ENCODE results near the gene MPG. TPM values are rescaled to one million over a fixed set of nuclear protein-coding genes. Genes with fewer than 3 reads are reported as not detected.

Gene MPG
- total RNA-seq, 1 experiment from 2014 or later: 181 TPM

- Histone ChIP-seq H3K36me3 (replicated peaks; ENCODE audit: control insufficient read depth, insufficient read depth, low read length) (no peaks in the 10 kb centered on the region; the same call in 1 of the 2 replicates), H3K27me3 (ENCODE audit: control insufficient read depth, insufficient read depth, low read length) (no peaks in the 10 kb centered on the region), H3K4me3 (ENCODE audit: insufficient read depth, low read depth, low read length) (no peak overlapping the region)
- DNase-seq: no peak
These were observed 1.4 kb downstream of the MPG start for GRCh38 chr16:79151-80054.

DNA sequence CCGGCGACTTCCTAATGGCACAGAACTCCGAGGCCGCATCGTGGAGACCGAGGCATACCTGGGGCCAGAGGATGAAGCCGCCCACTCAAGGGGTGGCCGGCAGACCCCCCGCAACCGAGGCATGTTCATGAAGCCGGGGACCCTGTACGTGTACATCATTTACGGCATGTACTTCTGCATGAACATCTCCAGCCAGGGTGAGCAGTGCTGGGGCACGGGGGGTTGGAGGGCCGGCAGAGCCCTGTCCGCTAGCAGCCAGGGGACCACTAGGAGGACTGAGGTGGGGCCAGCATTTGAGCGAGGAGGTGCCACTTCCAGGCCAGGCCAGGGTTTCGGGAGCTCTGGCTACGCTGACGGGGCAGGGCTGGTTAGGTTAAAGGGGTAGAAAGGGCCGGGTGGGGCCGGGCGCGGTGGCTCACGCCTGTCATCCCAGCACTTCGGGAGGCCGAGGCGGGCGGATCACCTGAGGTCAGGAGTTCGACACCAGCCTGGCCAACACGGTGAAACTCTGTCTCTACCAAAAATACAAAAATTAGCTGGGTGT lies 5.1 kb downstream of the MPG start:
- H3K4me3 ChIP-seq (ENCODE audit: insufficient read depth, low read depth, low read length): no peak overlapping the region
- no peak for DNase-seq
- H3K36me3 ChIP-seq (replicated peaks; ENCODE audit: control insufficient read depth, insufficient read depth, low read length): peaks cover 7% of the 10 kb centered on the region
- H3K27me3 ChIP-seq (ENCODE audit: control insufficient read depth, insufficient read depth, low read length): no peaks in the 10 kb centered on the region

DNA sequence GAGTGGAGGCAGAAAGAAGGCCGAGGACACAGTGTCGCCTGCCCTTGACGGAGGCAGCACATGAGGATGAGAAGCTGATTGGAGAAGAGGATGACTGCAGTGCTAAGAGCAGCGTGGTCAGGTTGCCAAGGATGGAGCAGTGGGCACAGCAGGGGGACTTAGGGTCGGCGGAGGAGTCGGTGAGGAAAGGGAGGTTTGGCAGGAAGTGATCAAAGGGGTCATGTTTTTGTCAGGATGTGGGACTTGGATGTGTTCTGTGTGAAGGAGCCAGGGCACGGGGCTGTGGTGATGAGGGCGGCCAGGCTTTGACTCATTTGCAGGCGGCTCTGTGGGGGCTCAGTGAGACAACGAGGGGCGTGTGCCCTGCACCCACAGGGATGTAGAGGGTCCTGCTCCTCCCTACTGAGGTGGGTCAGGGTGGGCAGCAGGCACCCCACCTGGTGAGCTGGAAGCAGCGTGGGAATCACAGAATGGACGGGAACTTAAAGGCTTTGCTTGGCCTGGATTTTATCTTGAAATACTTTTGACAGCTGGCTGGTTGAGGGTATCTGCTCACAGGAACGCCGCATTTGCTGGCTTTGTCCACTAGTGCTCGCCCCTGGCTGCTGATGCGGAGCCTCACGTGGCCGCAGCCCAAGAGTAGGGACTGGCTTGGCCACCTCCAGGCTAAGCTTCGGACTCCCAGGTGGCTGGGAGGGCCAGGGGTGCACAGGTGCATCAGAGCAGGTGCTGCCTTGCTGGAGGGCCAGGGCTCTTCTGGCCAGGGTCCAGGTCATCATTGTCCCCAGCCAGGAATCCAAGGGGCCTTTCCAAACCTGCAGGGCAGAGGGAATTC lies 6.0 kb downstream of the MPG start:
- no peaks in the 10 kb centered on the region for H3K27me3 ChIP-seq (ENCODE audit: control insufficient read depth, insufficient read depth, low read length)
- DNase-seq: no peak
- H3K4me3 ChIP-seq (ENCODE audit: insufficient read depth, low read depth, low read length): no peak overlapping the region

DNA sequence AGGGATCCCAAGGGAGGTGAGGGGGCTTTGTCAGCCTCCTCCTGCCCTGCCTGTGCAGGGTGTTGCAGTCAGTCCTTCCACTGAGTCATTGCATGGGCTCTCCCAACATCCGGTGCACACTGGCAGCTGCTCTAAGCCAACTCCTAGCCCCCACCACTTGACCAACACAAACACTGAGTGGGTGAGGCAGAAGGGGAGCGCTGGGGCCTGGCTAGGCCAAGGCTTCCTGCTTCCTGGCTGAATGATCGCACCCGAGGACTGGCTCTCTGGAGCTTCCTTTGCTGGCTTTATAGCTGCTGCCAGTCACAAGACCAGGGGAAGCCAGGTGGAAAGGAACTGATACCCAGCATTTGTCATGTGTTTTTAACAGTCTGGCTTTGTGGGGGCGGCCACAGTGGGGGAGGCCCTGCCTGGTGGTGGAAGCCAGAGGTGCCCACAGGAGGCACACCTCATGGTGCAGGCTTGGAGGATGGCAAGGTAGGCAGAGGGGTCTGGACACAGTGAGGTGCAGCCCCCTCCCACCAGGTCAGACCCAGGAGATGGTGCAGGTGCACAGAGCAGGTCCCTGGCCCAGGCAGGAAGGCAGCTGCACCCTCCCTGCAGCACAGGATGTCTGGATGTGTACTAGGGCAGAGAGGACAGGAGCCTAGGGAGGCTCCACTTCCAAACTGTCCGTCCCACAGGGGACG lies 6.8 kb downstream of the MPG start:
- DNase-seq: no peak
- Histone ChIP-seq H3K36me3 (replicated peaks; ENCODE audit: control insufficient read depth, insufficient read depth, low read length) (peaks cover 8% of the 10 kb centered on the region), H3K27me3 (ENCODE audit: control insufficient read depth, insufficient read depth, low read length) (no peaks in the 10 kb centered on the region), H3K4me3 (ENCODE audit: insufficient read depth, low read depth, low read length) (no peak overlapping the region)

More for the DNA sequence above, 6.0 kb downstream of the MPG start:
- peaks cover 8% of the 10 kb centered on the region for H3K36me3 ChIP-seq (replicated peaks; ENCODE audit: control insufficient read depth, insufficient read depth, low read length)

DNA sequence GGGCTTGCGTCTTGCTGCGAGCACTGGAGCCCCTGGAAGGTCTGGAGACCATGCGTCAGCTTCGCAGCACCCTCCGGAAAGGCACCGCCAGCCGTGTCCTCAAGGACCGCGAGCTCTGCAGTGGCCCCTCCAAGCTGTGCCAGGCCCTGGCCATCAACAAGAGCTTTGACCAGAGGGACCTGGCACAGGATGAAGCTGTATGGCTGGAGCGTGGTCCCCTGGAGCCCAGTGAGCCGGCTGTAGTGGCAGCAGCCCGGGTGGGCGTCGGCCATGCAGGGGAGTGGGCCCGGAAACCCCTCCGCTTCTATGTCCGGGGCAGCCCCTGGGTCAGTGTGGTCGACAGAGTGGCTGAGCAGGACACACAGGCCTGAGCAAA lies 7.4 kb downstream of the MPG start:
- no peak overlapping the region for H3K4me3 ChIP-seq (ENCODE audit: insufficient read depth, low read depth, low read length)
- H3K27me3 ChIP-seq (ENCODE audit: control insufficient read depth, insufficient read depth, low read length): no peaks in the 10 kb centered on the region
- DNase-seq: no peak
- H3K36me3 ChIP-seq (replicated peaks; ENCODE audit: control insufficient read depth, insufficient read depth, low read length): peaks cover 8% of the 10 kb centered on the region

DNA sequence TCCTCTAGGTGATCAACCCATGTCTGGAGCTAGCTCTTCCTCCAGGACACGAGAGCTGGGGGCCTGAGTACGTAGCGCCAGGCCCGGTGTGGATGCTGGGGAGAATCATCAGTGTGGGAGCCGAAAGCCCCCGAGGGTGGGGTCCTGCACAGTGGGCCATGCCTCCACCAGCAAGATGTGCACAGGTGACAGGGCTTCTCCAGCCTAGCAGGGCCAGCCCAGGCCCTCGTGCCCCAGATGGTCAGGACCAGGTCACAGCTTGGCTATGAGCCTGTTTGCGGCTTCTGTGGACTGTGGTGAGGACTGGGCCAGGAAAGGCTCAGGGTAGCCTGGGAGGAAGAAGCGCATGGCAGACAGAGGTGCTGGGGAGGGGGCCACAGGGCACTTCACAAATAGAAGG lies 7.8 kb downstream of the MPG start:
- Histone ChIP-seq H3K27me3 (ENCODE audit: control insufficient read depth, insufficient read depth, low read length) (no peaks in the 10 kb centered on the region), H3K36me3 (replicated peaks; ENCODE audit: control insufficient read depth, insufficient read depth, low read length) (peaks cover 8% of the 10 kb centered on the region), H3K4me3 (ENCODE audit: insufficient read depth, low read depth, low read length) (no peak overlapping the region)
- no peak for DNase-seq

DNA sequence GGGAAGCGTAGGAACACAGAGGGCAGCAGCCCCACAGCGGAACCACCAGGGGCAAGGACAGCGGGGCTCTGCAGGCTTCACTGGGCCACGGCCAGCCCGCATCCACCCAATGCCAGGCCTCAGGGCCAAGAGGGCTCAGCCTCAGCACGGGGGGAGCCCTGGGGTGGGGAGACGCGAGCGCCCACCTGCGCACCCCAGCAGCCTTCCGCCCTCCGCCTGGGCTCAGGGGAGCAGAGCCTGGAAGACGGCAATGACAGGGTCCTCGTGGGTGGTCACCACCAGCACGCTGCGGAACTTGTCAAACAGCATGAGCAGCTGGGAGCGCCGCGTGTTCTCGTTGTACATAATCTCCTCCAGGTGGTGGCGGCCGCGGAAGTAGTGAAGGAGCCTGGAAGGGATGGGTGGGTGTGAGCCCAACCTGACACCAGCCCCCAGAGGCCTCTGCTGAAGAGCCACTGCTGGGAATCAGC lies 8.5 kb downstream of the MPG start:
- Histone ChIP-seq H3K27me3 (ENCODE audit: control insufficient read depth, insufficient read depth, low read length) (no peaks in the 10 kb centered on the region), H3K36me3 (replicated peaks; ENCODE audit: control insufficient read depth, insufficient read depth, low read length) (peaks cover 8% of the 10 kb centered on the region), H3K4me3 (ENCODE audit: insufficient read depth, low read depth, low read length) (no peak overlapping the region)
- DNase-seq: no peak

DNA sequence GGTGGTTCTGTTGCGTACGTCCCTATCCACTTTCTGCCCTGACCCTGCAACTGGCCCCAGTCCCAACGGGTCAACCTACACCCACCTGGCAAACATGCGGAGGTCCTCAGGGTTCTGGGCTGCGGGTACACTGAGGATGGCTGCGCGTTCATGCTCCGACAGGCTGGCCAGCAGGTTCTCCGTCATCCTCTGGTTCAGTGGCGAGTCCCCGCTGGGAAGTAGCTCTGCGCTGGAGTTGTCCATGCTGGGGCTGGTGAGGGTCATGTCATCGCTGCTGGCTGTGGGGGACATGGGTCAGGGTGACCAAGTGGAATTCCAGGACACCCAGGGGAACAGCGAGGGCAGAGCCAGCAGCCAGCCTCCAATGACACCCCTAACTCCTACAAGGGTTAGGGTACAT lies 10.6 kb downstream of the MPG start:
- Histone ChIP-seq H3K4me3 (ENCODE audit: insufficient read depth, low read depth, low read length) (no peak overlapping the region), H3K36me3 (replicated peaks; ENCODE audit: control insufficient read depth, insufficient read depth, low read length) (peaks cover 10% of the 10 kb centered on the region), H3K27me3 (ENCODE audit: control insufficient read depth, insufficient read depth, low read length) (no peaks in the 10 kb centered on the region)
- no peak for DNase-seq

DNA sequence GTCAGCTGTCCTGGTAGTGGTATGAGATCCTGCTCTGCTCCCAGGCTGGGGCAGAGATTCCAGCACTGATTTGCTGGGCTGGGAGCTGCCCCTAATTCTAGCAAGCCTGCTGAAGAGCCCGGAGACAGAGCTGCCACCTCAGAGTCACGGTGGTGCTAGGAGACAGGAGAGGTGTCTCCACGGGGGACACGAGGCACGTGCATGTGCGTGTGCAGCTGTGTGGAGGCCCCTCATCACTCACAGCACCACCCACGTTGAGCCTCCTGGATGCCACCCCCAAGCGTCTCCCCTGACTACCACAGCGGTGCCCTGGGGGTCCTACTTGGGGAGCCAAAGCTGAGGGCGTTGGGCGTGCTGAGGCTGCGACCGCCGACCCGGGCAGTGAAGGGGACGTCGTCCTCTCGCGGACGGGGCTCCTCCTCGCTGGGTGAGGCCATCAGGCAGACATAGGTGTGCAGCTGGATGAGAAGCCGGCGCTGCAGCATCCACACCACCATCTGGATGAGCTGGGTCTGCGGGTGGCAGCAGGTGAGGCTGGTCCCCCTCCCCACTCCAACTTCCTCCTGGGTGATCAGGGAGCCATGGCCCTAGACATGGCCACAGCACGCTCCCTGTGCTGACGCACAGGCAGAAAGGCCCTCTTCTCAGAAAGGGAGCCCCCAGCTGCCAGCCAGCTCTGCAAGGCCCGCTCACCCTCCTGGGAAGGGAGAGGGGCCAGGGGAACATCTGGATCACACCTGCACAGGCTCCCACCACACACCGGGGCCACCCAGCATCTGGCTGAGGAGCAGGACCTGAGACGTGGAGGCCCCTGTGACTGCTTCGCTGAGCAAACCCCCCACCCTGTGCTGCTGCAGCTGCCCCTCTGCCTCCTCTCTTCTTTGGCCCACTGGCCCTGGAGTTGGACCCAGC lies 11.6 kb downstream of the MPG start:
- Histone ChIP-seq H3K27me3 (ENCODE audit: control insufficient read depth, insufficient read depth, low read length) (no peaks in the 10 kb centered on the region), H3K36me3 (replicated peaks; ENCODE audit: control insufficient read depth, insufficient read depth, low read length) (peaks cover 12% of the 10 kb centered on the region), H3K4me3 (ENCODE audit: insufficient read depth, low read depth, low read length) (no peak overlapping the region)
- DNase-seq: no peak

GRCh38 chr16:91484-91883 lies 13.5 kb downstream of the MPG start:
- Histone ChIP-seq H3K4me3 (ENCODE audit: insufficient read depth, low read depth, low read length) (no peak overlapping the region), H3K36me3 (replicated peaks; ENCODE audit: control insufficient read depth, insufficient read depth, low read length) (peaks cover 9% of the 10 kb centered on the region), H3K27me3 (ENCODE audit: control insufficient read depth, insufficient read depth, low read length) (no peaks in the 10 kb centered on the region)
- no peak for DNase-seq

GRCh38 chr16:92431-93339 lies 14.7 kb downstream of the MPG start:
- no peak overlapping the region for H3K4me3 ChIP-seq (ENCODE audit: insufficient read depth, low read depth, low read length)
- no peaks in the 10 kb centered on the region for H3K27me3 ChIP-seq (ENCODE audit: control insufficient read depth, insufficient read depth, low read length)
- peaks cover 9% of the 10 kb centered on the region for H3K36me3 ChIP-seq (replicated peaks; ENCODE audit: control insufficient read depth, insufficient read depth, low read length)
- DNase-seq: no peak

GRCh38 chr16:94918-95265 lies 16.9 kb downstream of the MPG start:
- DNase-seq: no peak
- Histone ChIP-seq H3K27me3 (ENCODE audit: control insufficient read depth, insufficient read depth, low read length) (no peaks in the 10 kb centered on the region), H3K36me3 (replicated peaks; ENCODE audit: control insufficient read depth, insufficient read depth, low read length) (peaks cover 6% of the 10 kb centered on the region), H3K4me3 (ENCODE audit: insufficient read depth, low read depth, low read length) (no peak overlapping the region)

DNA sequence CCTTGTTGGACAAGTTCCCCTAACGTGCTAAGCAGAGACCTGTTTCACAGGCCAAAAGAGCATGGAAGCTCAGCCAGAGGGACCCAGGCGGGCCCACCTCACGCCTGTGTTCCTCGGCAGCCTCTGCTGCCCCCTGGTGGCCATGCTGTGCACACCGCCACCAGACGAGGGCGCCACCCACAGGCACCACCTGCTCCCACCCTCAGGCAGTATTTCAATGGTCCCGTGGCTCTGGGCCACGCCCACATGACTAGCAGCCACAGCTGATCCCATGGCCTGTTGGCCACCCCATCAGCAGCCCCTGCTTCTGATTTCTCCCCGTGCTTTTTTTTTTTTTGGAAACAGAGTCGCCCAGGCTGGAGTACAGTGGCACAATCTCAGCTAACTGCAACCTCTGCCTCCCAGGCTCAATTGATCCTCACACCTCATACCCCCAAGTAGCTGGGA lies 18.9 kb downstream of the MPG start:
- no peaks in the 10 kb centered on the region for H3K27me3 ChIP-seq (ENCODE audit: control insufficient read depth, insufficient read depth, low read length)
- peak; percentile 99 for DNase-seq
- peaks cover 6% of the 10 kb centered on the region for H3K36me3 ChIP-seq (replicated peaks; ENCODE audit: control insufficient read depth, insufficient read depth, low read length)
- H3K4me3 ChIP-seq (ENCODE audit: insufficient read depth, low read depth, low read length): no peak overlapping the region
